Neural progenitor cell (in vitro differentiated cells): ENCODE data around the gene MEP1B. TPM values are rescaled to one million over a fixed set of nuclear protein-coding genes. Genes with fewer than 3 reads are reported as not detected.

ENCODE experiments used
- DNase-seq: peaks from one replicate; pipeline ENCODE4 v3.0.0-alpha.2; 2016; ENCODE audit warnings: low spot score
- H2AFZ ChIP-seq: fragments of 200-600 bp; sonication (generic); replicated peaks from 2 replicates; pipeline ENCODE4 v1.6.1; 2016; ENCODE audit warnings: antibody characterized with exemption
- H3F3A ChIP-seq: fragments of 200-600 bp; sonication (generic); 2 replicates; pipeline ENCODE4 v1.6.1; 2016; ENCODE audit warnings: antibody characterized with exemption, low read depth
- H3K27ac ChIP-seq: fragments of 200-600 bp; sonication (generic); 2 replicates; pipeline ENCODE4 v1.5.1; 2016; ENCODE audit warnings: mild to moderate bottlenecking
- H3K27me3 ChIP-seq: fragments of 200-600 bp; sonication (generic); 2 replicates; pipeline ENCODE4 v1.6.1; 2016; ENCODE audit warnings: mild to moderate bottlenecking, moderate library complexity
- H3K36me3 ChIP-seq: fragments of 200-600 bp; sonication (generic); 2 replicates; pipeline ENCODE4 v1.5.1; 2016
- H3K4me1 ChIP-seq: fragments of 200-600 bp; sonication (generic); 2 replicates; pipeline ENCODE4 v1.6.1; 2016; ENCODE audit warnings: mixed run types
- H3K4me2 ChIP-seq: fragments of 200-600 bp; sonication (generic); 2 replicates; pipeline ENCODE4 v1.6.1; 2016
- H3K4me3 ChIP-seq: fragments of 200-600 bp; sonication (generic); 2 replicates; pipeline ENCODE4 v1.5.1; 2016
- H3K79me2 ChIP-seq: fragments of 200-600 bp; sonication (generic); 2 replicates; pipeline ENCODE4 v1.6.1; 2016; ENCODE audit warnings: low read depth
- H3K9ac ChIP-seq: fragments of 200-600 bp; sonication (generic); 2 replicates; pipeline ENCODE4 v1.6.1; 2016
- H3K9me3 ChIP-seq: fragments of 200-600 bp; sonication (generic); 2 replicates; pipeline ENCODE4 v1.5.1; 2016; ENCODE audit warnings: low read depth
- H4K20me1 ChIP-seq: fragments of 200-600 bp; sonication (generic); 2 replicates; pipeline ENCODE4 v1.6.1; 2016; ENCODE audit warnings: low read depth
- H3K27ac Mint-ChIP-seq: 3 replicates; pipeline ENCODE4 v1.8.0; 2021; ENCODE audit warnings: mixed read lengths
- H3K27me3 Mint-ChIP-seq: 2 replicates; pipeline ENCODE4 v1.8.0; 2022; ENCODE audit warnings: low read depth, mild to moderate bottlenecking, inconsistent platforms, moderate library complexity, mixed read lengths; ENCODE audit not compliant: insufficient read depth
- H3K36me3 Mint-ChIP-seq: 3 replicates; pipeline ENCODE4 v1.8.0; 2021; ENCODE audit warnings: mixed read lengths
- H3K4me1 Mint-ChIP-seq: 3 replicates; pipeline ENCODE4 v1.8.0; 2021; ENCODE audit warnings: mixed read lengths
- H3K4me3 Mint-ChIP-seq: 3 replicates; pipeline ENCODE4 v1.8.0; 2021; ENCODE audit warnings: mild to moderate bottlenecking, moderate library complexity, mixed read lengths
- H3K9me3 Mint-ChIP-seq: 3 replicates; pipeline ENCODE4 v1.8.0; 2020; ENCODE audit warnings: mixed read lengths
- EZH2 ChIP-seq: fragments of 200-600 bp; sonication (generic); IDR thresholded peaks from 2 replicates; pipeline ENCODE4 v1.6.1; 2017; ENCODE audit warnings: antibody characterized with exemption, mild to moderate bottlenecking, moderate library complexity
- EZH2phosphoT487 ChIP-seq: fragments of 200-600 bp; sonication (generic); IDR thresholded peaks from 2 replicates; pipeline ENCODE4 v1.6.1; 2017; ENCODE audit warnings: antibody characterized with exemption
- total RNA-seq: library from RNA; depleted of rRNA; stranded (reverse); fragments of >200 nt; gene quantifications from 2 replicates; pipeline ENCODE4 v1.2.3, GENCODE V29; 2015; ENCODE audit warnings: low replicate concordance
- TF ChIP-seq, protein P1 (sequence below): fragments of 200-600 bp; sonication (generic); IDR thresholded peaks from 2 replicates; pipeline ENCODE4 v1.5.1; 2017; ENCODE audit warnings: antibody characterized with exemption, mild to moderate bottlenecking

MEP1B gene
- total RNA-seq, 1 donor from 2014 or later = not detected

GRCh38 chr18:32160547-32160946, 29.3 kb upstream of the MEP1B start:
- peaks cover 6% of the 10 kb centered on the region for H3K27me3 ChIP-seq
- TF ChIP-seq EZH2phosphoT487 = no peak
- no peak for TF ChIP-seq EZH2
- TF ChIP-seq, protein P1, sequence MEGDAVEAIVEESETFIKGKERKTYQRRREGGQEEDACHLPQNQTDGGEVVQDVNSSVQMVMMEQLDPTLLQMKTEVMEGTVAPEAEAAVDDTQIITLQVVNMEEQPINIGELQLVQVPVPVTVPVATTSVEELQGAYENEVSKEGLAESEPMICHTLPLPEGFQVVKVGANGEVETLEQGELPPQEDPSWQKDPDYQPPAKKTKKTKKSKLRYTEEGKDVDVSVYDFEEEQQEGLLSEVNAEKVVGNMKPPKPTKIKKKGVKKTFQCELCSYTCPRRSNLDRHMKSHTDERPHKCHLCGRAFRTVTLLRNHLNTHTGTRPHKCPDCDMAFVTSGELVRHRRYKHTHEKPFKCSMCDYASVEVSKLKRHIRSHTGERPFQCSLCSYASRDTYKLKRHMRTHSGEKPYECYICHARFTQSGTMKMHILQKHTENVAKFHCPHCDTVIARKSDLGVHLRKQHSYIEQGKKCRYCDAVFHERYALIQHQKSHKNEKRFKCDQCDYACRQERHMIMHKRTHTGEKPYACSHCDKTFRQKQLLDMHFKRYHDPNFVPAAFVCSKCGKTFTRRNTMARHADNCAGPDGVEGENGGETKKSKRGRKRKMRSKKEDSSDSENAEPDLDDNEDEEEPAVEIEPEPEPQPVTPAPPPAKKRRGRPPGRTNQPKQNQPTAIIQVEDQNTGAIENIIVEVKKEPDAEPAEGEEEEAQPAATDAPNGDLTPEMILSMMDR = no peak
- Mint-ChIP-seq H3K27me3 (no peaks in the 10 kb centered on the region), H3K4me1 (peaks cover 7% of the 10 kb centered on the region), H3K27ac (no peak overlapping the region), H3K9me3 (no peaks in the 10 kb centered on the region), H3K4me3 (no peak overlapping the region), H3K36me3 (no peaks in the 10 kb centered on the region)
- no peaks in the 10 kb centered on the region for H3K9me3 ChIP-seq
- no peak overlapping the region for H3K4me3 ChIP-seq
- H3K9ac ChIP-seq = no peak overlapping the region
- no peaks in the 10 kb centered on the region for H3K79me2 ChIP-seq
- no peak overlapping the region for H3K27ac ChIP-seq
- H3K36me3 ChIP-seq = no peaks in the 10 kb centered on the region
- H2AFZ ChIP-seq = no peak overlapping the region
- no peaks in the 10 kb centered on the region for H3K4me1 ChIP-seq
- H4K20me1 ChIP-seq = no peaks in the 10 kb centered on the region
- H3F3A ChIP-seq = no peaks in the 10 kb centered on the region
- DNase-seq = no peak
- no peak overlapping the region for H3K4me2 ChIP-seq

DNA sequence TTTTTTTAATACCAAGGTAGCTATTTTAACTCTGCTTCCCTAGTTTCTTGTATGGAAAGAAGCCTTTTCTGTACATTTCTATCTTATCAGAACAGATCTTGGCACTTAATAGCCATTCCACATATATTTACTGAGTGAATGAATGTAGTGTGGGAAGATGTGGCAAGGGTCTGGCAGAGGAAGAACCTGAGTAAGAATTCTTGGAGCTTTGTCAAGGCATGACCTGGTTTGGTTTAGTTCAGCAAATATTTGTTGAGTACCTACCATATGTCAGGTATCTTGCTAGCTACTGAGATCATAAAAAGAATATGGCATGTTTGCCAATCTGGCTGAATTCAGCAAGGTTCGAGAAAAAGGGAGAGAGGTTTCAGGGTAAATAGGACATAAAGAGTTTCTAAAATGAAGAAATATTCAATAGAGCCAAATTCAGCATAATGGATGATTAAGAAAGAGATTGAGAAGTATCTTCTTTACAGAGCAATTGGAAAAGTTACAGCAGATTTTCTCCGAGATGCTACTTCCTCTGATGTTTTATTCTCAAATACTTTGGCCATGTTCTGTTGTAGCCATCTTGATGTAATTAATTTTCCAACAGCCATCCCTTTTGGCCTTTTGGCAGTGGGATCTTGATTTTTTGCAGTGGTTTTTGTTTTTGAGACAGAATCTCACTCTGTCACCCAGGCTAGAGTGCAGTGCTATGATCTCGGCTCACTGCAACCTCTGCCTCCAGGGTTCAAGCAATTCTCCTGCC, 21.7 kb upstream of the MEP1B start:
- Mint-ChIP-seq H3K9me3 (no peaks in the 10 kb centered on the region), H3K27ac (no peak overlapping the region), H3K36me3 (no peaks in the 10 kb centered on the region), H3K27me3 (no peaks in the 10 kb centered on the region), H3K4me3 (no peak overlapping the region), H3K4me1 (no peaks in the 10 kb centered on the region)
- DNase-seq = no peak
- Histone ChIP-seq H3K27ac (no peak overlapping the region), H3K4me1 (no peaks in the 10 kb centered on the region), H2AFZ (no peak overlapping the region), H3K9me3 (no peaks in the 10 kb centered on the region), H3K9ac (no peak overlapping the region), H3K36me3 (no peaks in the 10 kb centered on the region), H3K79me2 (no peaks in the 10 kb centered on the region), H3K4me2 (no peak overlapping the region), H3K27me3 (no peaks in the 10 kb centered on the region), H3F3A (no peaks in the 10 kb centered on the region), H3K4me3 (no peak overlapping the region), H4K20me1 (no peaks in the 10 kb centered on the region)
- TF ChIP-seq, protein P1 = no peak
- TF ChIP-seq EZH2phosphoT487 = no peak
- no peak for TF ChIP-seq EZH2

- Histone ChIP-seq H3K79me2 (no peaks in the 10 kb centered on the region), H3K4me1 (no peaks in the 10 kb centered on the region), H3K27ac (no peak overlapping the region), H3F3A (no peaks in the 10 kb centered on the region), H3K4me3 (no peak overlapping the region), H3K36me3 (no peaks in the 10 kb centered on the region), H4K20me1 (no peaks in the 10 kb centered on the region), H3K9me3 (no peaks in the 10 kb centered on the region), H3K27me3 (no peaks in the 10 kb centered on the region), H3K9ac (no peak overlapping the region), H3K4me2 (no peak overlapping the region), H2AFZ (no peak overlapping the region)
- H3K36me3 Mint-ChIP-seq = no peaks in the 10 kb centered on the region
- TF ChIP-seq EZH2phosphoT487 = no peak
- H3K27me3 Mint-ChIP-seq = no peaks in the 10 kb centered on the region
- H3K4me1 Mint-ChIP-seq = no peaks in the 10 kb centered on the region
- no peak overlapping the region for H3K4me3 Mint-ChIP-seq
- no peak for DNase-seq
- no peak overlapping the region for H3K27ac Mint-ChIP-seq
- H3K9me3 Mint-ChIP-seq = no peaks in the 10 kb centered on the region
Measured at GRCh38 chr18:32173654-32174053, 16.2 kb upstream of the MEP1B start.

- no peak overlapping the region for H3K9ac ChIP-seq
- H3K4me3 ChIP-seq = no peak overlapping the region
- H3K4me2 ChIP-seq = no peak overlapping the region
- peaks cover 2% of the 10 kb centered on the region for H3K4me1 Mint-ChIP-seq
- no peaks in the 10 kb centered on the region for H3K36me3 ChIP-seq
- no peaks in the 10 kb centered on the region for H3K36me3 Mint-ChIP-seq
- H2AFZ ChIP-seq = no peak overlapping the region
- H4K20me1 ChIP-seq = no peaks in the 10 kb centered on the region
- no peaks in the 10 kb centered on the region for H3K9me3 ChIP-seq
- no peaks in the 10 kb centered on the region for H3K4me1 ChIP-seq
- H3K27me3 ChIP-seq = no peaks in the 10 kb centered on the region
- no peak for DNase-seq
- no peak overlapping the region for H3K4me3 Mint-ChIP-seq
- TF ChIP-seq EZH2phosphoT487 (no peak), EZH2 (no peak)
- TF ChIP-seq, protein P1 = no peak
- no peaks in the 10 kb centered on the region for H3K27me3 Mint-ChIP-seq
- no peaks in the 10 kb centered on the region for H3F3A ChIP-seq
- H3K79me2 ChIP-seq = no peaks in the 10 kb centered on the region
- H3K27ac ChIP-seq = no peak overlapping the region
- H3K9me3 Mint-ChIP-seq = no peaks in the 10 kb centered on the region
- H3K27ac Mint-ChIP-seq = no peak overlapping the region
Measured at GRCh38 chr18:32174719-32175118, 15.1 kb upstream of the MEP1B start.
